K562 (cell line): ENCODE results near the gene SMIM29. TPM values are rescaled to one million over a fixed set of nuclear protein-coding genes. Genes with fewer than 3 reads are reported as not detected.

Source experiments
- ATAC-seq: fragments of 200-7000 bp; cut with Tn5 transposase; 3 replicates; pipeline ENCODE4 v1.9.1; 2020; ENCODE audit warnings: moderate library complexity
- BruUV-seq: library from RNA; stranded (reverse); fragments of 400-500 nt; replicated peaks from 2 replicates; lab custom pipeline; 2021; lab: Mats Ljungman, UMichigan
- CTCF ChIA-PET: fragments of 300-600 bp; formaldehyde crosslinking; extraction: SDS; loops from one replicate; lab custom pipeline; 2021; ENCODE audit warnings: low intra/inter-chr PET ratio; lab: Yijun Ruan, JAX
- POLR2A ChIA-PET: fragments of 300-600, 350-650 bp; sonication (Branson Sonifier 250); formaldehyde crosslinking; extraction: SDS; loops from one replicate; lab custom pipeline; 2021; ENCODE audit warnings: antibody characterized with exemption, inconsistent platforms; lab: Yijun Ruan, JAX
- DNase-seq, 4 experiments: peaks; one replicate each; pipeline versions ENCODE4 v3.0.0 to v3.0.0-alpha.2; 2011 to 2018; ENCODE audit warnings: low spot score in 3 of 4, mixed read lengths in 3 of 4; ENCODE audit errors: extremely low read depth in 1 of 4
- FAIRE-seq: peaks from 2 replicates; lab custom pipeline; 2011; peaks lifted over from hg19 to GRCh38; lab: Jason Lieb, UNC
- H2AFZ ChIP-seq: 2 replicates; pipeline ENCODE4 v1.6.0; 2011; ENCODE audit warnings: low read depth, low read length, control low read depth, inconsistent platforms
- H3K27ac ChIP-seq: fragments of 200-600 bp; 3 replicates; pipeline ENCODE4 v1.8.0; 2011; ENCODE audit warnings: low read depth, mild to moderate bottlenecking, control low read depth, inconsistent platforms, low read length, moderate library complexity, mixed read lengths; ENCODE audit errors: extremely low read depth
- H3K27me3 ChIP-seq, 2 experiments: fragments of 300-600 bp in 1 of 2; 2 replicates in 1 of 2; 3 replicates in 1 of 2; pipeline versions ENCODE4 v1.6.0 to v1.8.0; 2011; ENCODE audit warnings: inconsistent platforms in 2 of 2, low read length in 2 of 2, mild to moderate bottlenecking in 1 of 2, mixed read lengths in 1 of 2, moderate library complexity in 1 of 2; ENCODE audit not compliant: control insufficient read depth in 2 of 2, insufficient read depth in 2 of 2
- H3K36me3 ChIP-seq: fragments of 300-600 bp; 3 replicates; pipeline ENCODE4 v1.8.0; 2011; ENCODE audit warnings: mild to moderate bottlenecking, low read length, inconsistent platforms; ENCODE audit not compliant: control insufficient read depth, insufficient read depth
- H3K4me1 ChIP-seq, 2 experiments: fragments of 200-600 bp in 1 of 2; replicated peaks in 1 of 2; 2 replicates in 1 of 2; 3 replicates in 1 of 2; pipeline versions ENCODE4 v1.5.1 to v1.8.0; 2011; ENCODE audit warnings: inconsistent platforms in 2 of 2, low read length in 2 of 2, mild to moderate bottlenecking in 1 of 2, mixed read lengths in 1 of 2, moderate library complexity in 1 of 2; ENCODE audit not compliant: control insufficient read depth in 2 of 2, insufficient read depth in 2 of 2
- H3K4me2 ChIP-seq: 2 replicates; pipeline ENCODE4 v1.6.1; 2011; ENCODE audit warnings: low read length, control low read depth, inconsistent platforms, mixed read lengths; ENCODE audit not compliant: insufficient read depth
- H3K4me3 ChIP-seq: fragments of 200-600 bp; sonication (generic), shearing (Covaris generic); 2 replicates; pipeline ENCODE4 v1.5.1; 2016; ENCODE audit warnings: control low read depth, inconsistent platforms
- H3K79me2 ChIP-seq: fragments of 200-600 bp; 3 replicates; pipeline ENCODE4 v1.8.0; 2011; ENCODE audit warnings: low read length, inconsistent platforms; ENCODE audit not compliant: control insufficient read depth, insufficient read depth
- H3K9ac ChIP-seq, 2 experiments: 2 replicates each; pipeline versions ENCODE4 v1.6.0 to v1.6.1; 2011; ENCODE audit warnings: low read depth in 2 of 2, low read length in 2 of 2, control low read depth in 1 of 2, inconsistent platforms in 1 of 2, mild to moderate bottlenecking in 1 of 2, mixed read lengths in 1 of 2; ENCODE audit not compliant: insufficient read depth in 1 of 2
- H3K9me1 ChIP-seq: one replicate; pipeline ENCODE4 v1.6.0; 2011; ENCODE audit warnings: inconsistent platforms, mild to moderate bottlenecking, low read length, moderate library complexity; ENCODE audit not compliant: control insufficient read depth, insufficient read depth
- H3K9me3 ChIP-seq: replicated peaks from 2 replicates; pipeline ENCODE4 v1.5.1; 2011; ENCODE audit warnings: low read depth, low read length, inconsistent platforms; ENCODE audit not compliant: control insufficient read depth, insufficient read depth
- H4K20me1 ChIP-seq: replicated peaks from 2 replicates; pipeline ENCODE4 v1.6.1; 2011; ENCODE audit warnings: low read length, inconsistent platforms, mixed read lengths; ENCODE audit not compliant: control insufficient read depth, insufficient read depth
- MEF2D ChIP-seq: conservative IDR thresholded peaks from 2 replicates; pipeline ENCODE4 v1.6.1; 2016; ENCODE audit warnings: low read depth, missing genetic modification characterization, missing compliant biosample characterization
- SREBF2 ChIP-seq: sonication (generic); formaldehyde crosslinking; IDR thresholded peaks from 2 replicates; pipeline ENCODE4 v1.4.0; 2020; ENCODE audit warnings: mild to moderate bottlenecking, missing genetic modification reagents
- TFAP4 ChIP-seq: sonication (generic); formaldehyde crosslinking; IDR thresholded peaks from 2 replicates; pipeline ENCODE4 v1.8.0; 2022; ENCODE audit warnings: missing genetic modification reagents, mild to moderate bottlenecking, moderate library complexity, borderline replicate concordance
- ZNF140 ChIP-seq: fragments of 250-450 bp; sonication (Bioruptor Pico); IDR thresholded peaks from 2 replicates; pipeline ENCODE4 v1.8.0; 2021; ENCODE audit warnings: moderate library complexity, mild to moderate bottlenecking, inconsistent platforms
- ZNF507 ChIP-seq: conservative IDR thresholded peaks from 2 replicates; pipeline ENCODE4 v1.6.1; 2017; ENCODE audit warnings: missing genetic modification characterization, missing compliant biosample characterization
- WGBS: fragments of 100-300 bp; shearing (Covaris generic); methylation state at CpG from one replicate; pipeline ENCODE4 v1.1.6; 2016; ENCODE audit warnings: low coverage, mixed read lengths; ENCODE audit not compliant: insufficient coverage; ENCODE audit errors: missing lambda C conversion rate; 5-methylcytosine and 5-hydroxymethylcytosine counted together
- in situ Hi-C: fragments of 300-500 bp; cut with MboI; formaldehyde crosslinking; loops from 4 replicates; pipeline ENCODE4 v1.15.0; 2018; ENCODE audit warnings: inconsistent platforms, mixed read lengths
- intact Hi-C: fragments of 100-400 bp; cut with micrococcal nuclease; formaldehyde crosslinking; loops from 2 replicates; pipeline ENCODE4 v1.14.2; 2022
- polyA plus RNA-seq, 8 experiments: library from polyadenylated mRNA; depleted of rRNA in 4 of 8; stranded (reverse) in 5 of 8; unstranded in 3 of 8; fragments of >200 nt; fragmentation: Nextera tagmentation in 2 of 8; fragmentation: Illumina TruSeq in 1 of 8; extraction: Ambion mirVana in 2 of 8; extraction: Trizol in 1 of 8; gene quantifications; 2 replicates each; pipeline versions ENCODE4 v1.2.1 to v1.2.3, GENCODE V29; 2011 to 2014; ENCODE audit warnings: inconsistent platforms in 1 of 8, missing spikeins in 1 of 8
- total RNA-seq, 7 experiments: library from RNA; depleted of rRNA in 6 of 7; stranded (reverse); fragments of >200 nt in 6 of 7; fragmentation: Illumina TruSeq in 2 of 7; extraction: Trizol in 2 of 7; gene quantifications; 2 replicates each; pipeline versions ENCODE4 v1.2.1 to v1.2.3, GENCODE V29; 2011 to 2021; ENCODE audit warnings: low replicate concordance in 1 of 7
- TF ChIP-seq, protein P1 (sequence below): fragments of 200-800 bp; sonication (Bioruptor generic); IDR thresholded peaks from 2 replicates; pipeline ENCODE4 v1.6.1; 2017; ENCODE audit warnings: missing genetic modification characterization, missing compliant biosample characterization

Gene SMIM29
- total and polyA plus RNA-seq, 9 of the 15 experiments (the other 6 are each of a cell fraction or from before 2014, with no cell fraction given): 6.5 to 36.7 (median 20.9) TPM

GRCh38 chr6:34206726-34207125 is 42.1 kb downstream of the SMIM29 start (continued):
- TF ChIP-seq ZNF507 (tag) (no peak), ZNF140 (CRISPR knock-in tag) (no peak), MEF2D (tag) (no peak)

DNA sequence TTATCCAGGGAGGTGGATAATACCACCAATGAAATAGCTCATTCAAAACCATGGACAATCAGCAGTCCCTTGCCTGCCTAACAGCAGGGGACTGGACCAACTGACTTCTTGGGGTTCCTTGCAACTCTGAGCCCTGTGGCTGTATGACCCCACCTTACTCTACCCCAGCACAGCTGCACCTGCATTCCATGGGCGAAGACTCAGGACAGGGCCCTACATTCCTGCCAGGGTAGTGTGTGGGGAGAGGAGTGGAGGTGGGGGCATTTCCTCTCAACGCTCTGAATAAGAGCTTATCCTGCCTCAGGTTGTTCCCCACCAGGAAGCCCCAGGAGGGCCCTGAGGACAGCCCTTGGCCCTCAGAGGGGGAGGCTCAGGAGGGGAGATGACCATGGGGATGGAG is 42.9 kb downstream of the SMIM29 start:
- no peaks in the 10 kb centered on the region for H3K27me3 ChIP-seq
- in situ Hi-C loops: no loop called here
- ATAC-seq (no peak), FAIRE-seq (no peak), DNase-seq (no peak)
- ChIA-PET POLR2A (interaction anchor here (0.7 to 1.7 kb wide), 6 partner anchors 10 to 38 kb away, joined by 3 to 9 read pairs (median 4); no protein-coding TSS in a partner anchor), CTCF (no interaction called here)
- H3K79me2 ChIP-seq: no peaks in the 10 kb centered on the region
- H3K9me3 ChIP-seq: no peaks in the 10 kb centered on the region
- TF ChIP-seq SREBF2 (CRISPR knock-in tag) (no peak), TFAP4 (CRISPR knock-in tag) (no peak)
- TF ChIP-seq, protein P1, sequence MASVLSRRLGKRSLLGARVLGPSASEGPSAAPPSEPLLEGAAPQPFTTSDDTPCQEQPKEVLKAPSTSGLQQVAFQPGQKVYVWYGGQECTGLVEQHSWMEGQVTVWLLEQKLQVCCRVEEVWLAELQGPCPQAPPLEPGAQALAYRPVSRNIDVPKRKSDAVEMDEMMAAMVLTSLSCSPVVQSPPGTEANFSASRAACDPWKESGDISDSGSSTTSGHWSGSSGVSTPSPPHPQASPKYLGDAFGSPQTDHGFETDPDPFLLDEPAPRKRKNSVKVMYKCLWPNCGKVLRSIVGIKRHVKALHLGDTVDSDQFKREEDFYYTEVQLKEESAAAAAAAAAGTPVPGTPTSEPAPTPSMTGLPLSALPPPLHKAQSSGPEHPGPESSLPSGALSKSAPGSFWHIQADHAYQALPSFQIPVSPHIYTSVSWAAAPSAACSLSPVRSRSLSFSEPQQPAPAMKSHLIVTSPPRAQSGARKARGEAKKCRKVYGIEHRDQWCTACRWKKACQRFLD: no peak
- WGBS: 72% methylated on average over 2 of the region's 2 CpGs
- no TSS peak for BruUV-seq
- H2AFZ ChIP-seq: peak overlapping the region; percentile 54
- H3K4me2 ChIP-seq: no peak overlapping the region
- H3K4me1 ChIP-seq: peaks cover 0 to 10% of the 10 kb centered on the region in 2 experiments; a peak in 3 of 5 replicates
- H4K20me1 ChIP-seq: no peaks in the 10 kb centered on the region
- H3K9me1 ChIP-seq: no peaks in the 10 kb centered on the region
- H3K4me3 ChIP-seq: no peak overlapping the region
- H3K36me3 ChIP-seq: no peaks in the 10 kb centered on the region
- intact Hi-C loops: no loop called here
- peak overlapping the region in 1 of 2 experiments; percentile 54; a peak in 1 of 4 replicates for H3K9ac ChIP-seq
- no peak overlapping the region for H3K27ac ChIP-seq
